Thyroid gland (tissue), 4 donors: ENCODE results near the gene MOB2.

Source experiments
- POLR2A ChIP-seq, 2 donors: fragments of 450-650 bp; IDR thresholded peaks; one replicate each; pipeline ENCODE4 v1.6.1; 2017; ENCODE audit warnings: antibody characterized with exemption in 2 of 2, mild to moderate bottlenecking in 2 of 2, moderate library complexity in 1 of 2
- TF ChIP-seq, protein P1 (sequence below), 6 experiments: fragments of 200-600 bp in 3 of 6; fragments of 450-650 bp in 3 of 6; sonication (generic) in 3 of 6; IDR thresholded peaks; one replicate each; pipeline ENCODE4 v1.5.1; 2016 to 2019; ENCODE audit warnings: antibody characterized with exemption in 6 of 6, mild to moderate bottlenecking in 2 of 6, inconsistent platforms in 1 of 6, moderate library complexity in 1 of 6

DNA sequence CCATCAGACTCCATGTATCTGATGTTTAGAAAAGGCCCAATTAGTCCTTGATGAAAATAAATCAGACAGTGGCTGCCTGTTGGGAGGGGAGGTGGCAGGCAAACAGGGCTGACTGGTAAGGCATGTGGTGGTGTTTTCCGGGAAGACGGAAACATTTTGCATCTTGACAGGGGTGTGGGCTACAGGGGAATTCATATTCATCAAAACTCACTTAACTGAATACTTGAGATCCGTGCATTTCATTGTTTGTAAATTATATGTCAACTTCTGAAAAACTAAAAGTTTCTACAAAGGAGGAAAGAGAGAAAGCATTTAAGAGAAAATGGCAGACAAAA is 10.1 kb upstream of the MOB2 start:
- TF ChIP-seq, protein P1, sequence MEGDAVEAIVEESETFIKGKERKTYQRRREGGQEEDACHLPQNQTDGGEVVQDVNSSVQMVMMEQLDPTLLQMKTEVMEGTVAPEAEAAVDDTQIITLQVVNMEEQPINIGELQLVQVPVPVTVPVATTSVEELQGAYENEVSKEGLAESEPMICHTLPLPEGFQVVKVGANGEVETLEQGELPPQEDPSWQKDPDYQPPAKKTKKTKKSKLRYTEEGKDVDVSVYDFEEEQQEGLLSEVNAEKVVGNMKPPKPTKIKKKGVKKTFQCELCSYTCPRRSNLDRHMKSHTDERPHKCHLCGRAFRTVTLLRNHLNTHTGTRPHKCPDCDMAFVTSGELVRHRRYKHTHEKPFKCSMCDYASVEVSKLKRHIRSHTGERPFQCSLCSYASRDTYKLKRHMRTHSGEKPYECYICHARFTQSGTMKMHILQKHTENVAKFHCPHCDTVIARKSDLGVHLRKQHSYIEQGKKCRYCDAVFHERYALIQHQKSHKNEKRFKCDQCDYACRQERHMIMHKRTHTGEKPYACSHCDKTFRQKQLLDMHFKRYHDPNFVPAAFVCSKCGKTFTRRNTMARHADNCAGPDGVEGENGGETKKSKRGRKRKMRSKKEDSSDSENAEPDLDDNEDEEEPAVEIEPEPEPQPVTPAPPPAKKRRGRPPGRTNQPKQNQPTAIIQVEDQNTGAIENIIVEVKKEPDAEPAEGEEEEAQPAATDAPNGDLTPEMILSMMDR (IDR thresholded peaks at IDR 0.05), result no peak
- TF ChIP-seq POLR2A (IDR thresholded peaks at IDR 0.05), result no peak
